RWPE2 (cell line): ENCODE measurements around the gene TCOF1.

Experiments
- ATAC-seq: fragments of 200-7000 bp; cut with Tn5 transposase; 3 replicates; pipeline ENCODE4 v1.9.1; 2021; ENCODE audit warnings: low read depth
- DNase-seq: peaks from one replicate; pipeline ENCODE4 v3.0.0-alpha.2; 2020; ENCODE audit warnings: low spot score
- H3K27ac ChIP-seq: fragments of 450-650 bp; 2 replicates; pipeline ENCODE4 v1.5.1; 2017; ENCODE audit warnings: mild to moderate bottlenecking; ENCODE audit not compliant: poor library complexity, severe bottlenecking
- H3K27me3 ChIP-seq: fragments of 250-450 bp; sonication (Bioruptor Pico); 2 replicates; pipeline ENCODE4 v1.5.1; 2021; ENCODE audit warnings: mild to moderate bottlenecking, moderate library complexity; ENCODE audit not compliant: insufficient read depth, poor library complexity, severe bottlenecking
- H3K36me3 ChIP-seq: fragments of 250-450 bp; sonication (Bioruptor Pico); 2 replicates; pipeline ENCODE4 v1.5.1; 2020; ENCODE audit warnings: low read depth, mild to moderate bottlenecking, moderate library complexity
- H3K4me1 ChIP-seq: fragments of 250-450 bp; sonication (Bioruptor Pico); 2 replicates; pipeline ENCODE4 v1.5.1; 2021; ENCODE audit warnings: mild to moderate bottlenecking, moderate library complexity; ENCODE audit not compliant: insufficient read depth, poor library complexity, severe bottlenecking
- H3K4me3 ChIP-seq: fragments of 250-450 bp; sonication (Bioruptor Pico); 2 replicates; pipeline ENCODE4 v1.5.1; 2021; ENCODE audit warnings: mild to moderate bottlenecking, moderate library complexity; ENCODE audit not compliant: severe bottlenecking
- H3K9me3 ChIP-seq: fragments of 250-450 bp; sonication (Bioruptor Pico); 2 replicates; pipeline ENCODE4 v1.5.1; 2021; ENCODE audit warnings: mild to moderate bottlenecking, moderate library complexity; ENCODE audit not compliant: severe bottlenecking
- CTCF ChIP-seq: fragments of 450-650 bp; IDR thresholded peaks from one replicate; pipeline ENCODE4 v1.5.1; 2017; ENCODE audit warnings: mild to moderate bottlenecking, moderate library complexity; ENCODE audit not compliant: poor library complexity, severe bottlenecking

The TCOF1 gene

GRCh38 chr5:150440948-150441812 lies 83.7 kb downstream of the TCOF1 start:
- peak; percentile 1; the same call in 1 of the 3 replicates for ATAC-seq
- Histone ChIP-seq H3K27me3 (no peaks in the 10 kb centered on the region), H3K36me3 (peaks cover 37% of the 10 kb centered on the region), H3K4me3 (no peak overlapping the region), H3K4me1 (peaks cover 5% of the 10 kb centered on the region), H3K27ac (no peak overlapping the region), H3K9me3 (no peaks in the 10 kb centered on the region)
- no peak for TF ChIP-seq CTCF
- no peak for DNase-seq

GRCh38 chr5:150441813-150442698 lies 84.6 kb downstream of the TCOF1 start:
- Histone ChIP-seq H3K27me3 (no peaks in the 10 kb centered on the region), H3K27ac (peak overlapping the region; percentile 2), H3K4me3 (no peak overlapping the region), H3K4me1 (no peaks in the 10 kb centered on the region), H3K36me3 (peaks cover 46% of the 10 kb centered on the region), H3K9me3 (no peaks in the 10 kb centered on the region)
- TF ChIP-seq CTCF, result no peak
- ATAC-seq (peak; percentile 37), DNase-seq (no peak)

GRCh38 chr5:150442699-150443080 lies 85.2 kb downstream of the TCOF1 start:
- Histone ChIP-seq H3K4me3 (no peak overlapping the region), H3K36me3 (peaks cover 52% of the 10 kb centered on the region), H3K27ac (peak overlapping the region; percentile 2), H3K9me3 (no peaks in the 10 kb centered on the region), H3K4me1 (peaks cover 2% of the 10 kb centered on the region), H3K27me3 (no peaks in the 10 kb centered on the region)
- no peak for TF ChIP-seq CTCF
- ATAC-seq (peak; percentile 24), DNase-seq (no peak)

GRCh38 chr5:150443242-150444075 lies 86.0 kb downstream of the TCOF1 start:
- DNase-seq (no peak), ATAC-seq (peak; percentile 26)
- TF ChIP-seq CTCF, result no peak
- H3K27me3 ChIP-seq, result no peaks in the 10 kb centered on the region
- peaks cover 8% of the 10 kb centered on the region for H3K4me1 ChIP-seq
- peaks cover 60% of the 10 kb centered on the region for H3K36me3 ChIP-seq
- no peak overlapping the region for H3K4me3 ChIP-seq
- no peak overlapping the region for H3K27ac ChIP-seq
- no peaks in the 10 kb centered on the region for H3K9me3 ChIP-seq
